Measurements from ENCODE around the gene MPRIP.

The MPRIP gene

GRCh38 chr17:17050346-17051345 lies 8.4 kb downstream of the MPRIP start:
- no peak for DNase-seq (ENCODE audit: extremely low read depth in 1 of 2, low read depth in 1 of 2)

GRCh38 chr17:17051380-17051779 lies 9.1 kb downstream of the MPRIP start:
- DNase-seq (ENCODE audit: extremely low read depth in 1 of 2, low read depth in 1 of 2), result no peak

DNA sequence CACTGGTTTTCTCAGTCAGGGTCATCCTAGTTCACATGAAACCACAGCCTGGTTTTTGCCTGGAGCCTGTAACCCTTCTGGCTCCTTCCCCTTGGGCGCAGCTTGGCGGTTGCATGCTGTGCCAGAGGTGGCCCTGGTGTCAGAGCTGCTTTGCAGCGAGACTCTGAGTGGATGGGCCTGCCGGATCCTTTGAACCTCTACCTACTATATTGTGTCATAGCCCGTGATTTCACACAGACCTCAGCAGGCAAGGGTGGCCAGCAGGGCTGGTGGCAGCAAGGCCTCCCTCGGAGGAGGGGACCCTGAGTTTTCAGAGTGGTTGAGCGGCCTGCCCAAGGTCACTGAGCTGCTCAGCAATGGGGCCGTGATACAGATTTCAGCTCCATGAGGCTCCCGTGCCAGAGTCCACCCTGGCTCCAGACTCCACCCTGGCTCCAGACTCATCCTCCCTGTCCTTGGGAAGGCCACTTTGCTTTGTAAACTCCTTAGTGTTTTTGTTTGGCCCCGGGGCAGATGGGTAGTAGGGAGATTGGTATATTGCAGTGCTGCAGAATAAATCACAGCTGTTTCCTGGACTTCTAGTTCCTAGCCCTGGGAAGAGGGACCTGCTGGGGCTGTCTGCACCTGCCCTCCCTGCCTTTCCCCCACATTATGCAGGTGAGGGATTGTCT lies 9.7 kb downstream of the MPRIP start:
- no peak for DNase-seq (ENCODE audit: extremely low read depth in 1 of 2, low read depth in 1 of 2)

DNA sequence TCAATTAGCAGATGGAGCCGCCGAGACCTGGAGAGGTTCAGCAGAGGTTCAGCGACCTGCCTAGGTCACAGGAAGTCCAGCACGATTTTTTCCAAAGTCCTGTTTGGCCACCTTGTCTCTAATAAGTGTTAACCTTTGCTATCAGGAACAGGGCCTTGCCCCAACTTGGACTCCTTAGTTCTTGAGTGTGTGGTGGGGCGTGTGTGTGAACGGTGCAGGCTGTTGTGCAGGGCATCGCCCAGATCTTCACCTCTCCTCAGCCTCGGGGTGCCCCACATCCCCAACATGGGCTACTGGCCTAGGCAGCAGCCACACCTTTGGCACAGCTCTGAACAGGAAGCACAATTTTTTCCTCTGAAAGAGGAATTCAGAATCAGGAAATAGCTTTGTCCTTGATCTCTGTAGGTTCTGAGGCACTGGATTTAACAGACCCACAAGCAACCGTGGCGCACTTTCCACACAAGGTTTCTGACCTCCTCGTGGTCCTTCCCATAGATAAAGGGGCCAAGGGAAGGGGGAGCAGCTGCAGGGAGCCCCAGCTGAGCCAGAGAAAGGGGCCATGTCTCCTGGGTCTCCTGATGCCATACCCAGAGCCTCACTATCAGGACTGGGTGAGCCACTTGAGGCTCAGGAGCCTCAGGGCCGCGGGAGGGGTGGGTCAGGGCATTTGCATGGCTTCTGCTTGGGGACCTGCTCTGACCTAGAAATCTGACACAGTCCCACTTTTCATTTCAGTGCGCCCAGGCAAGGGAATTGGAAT lies 10.4 kb downstream of the MPRIP start:
- no peak for DNase-seq (ENCODE audit: extremely low read depth in 1 of 2, low read depth in 1 of 2)

GRCh38 chr17:17053446-17054379 lies 11.5 kb downstream of the MPRIP start:
- DNase-seq (ENCODE audit: extremely low read depth in 1 of 2, low read depth in 1 of 2), result no peak

- DNase-seq (ENCODE audit: extremely low read depth in 1 of 2, low read depth in 1 of 2), result no peak
Measured at GRCh38 chr17:17054636-17055035, 12.4 kb downstream of the MPRIP start.

DNA sequence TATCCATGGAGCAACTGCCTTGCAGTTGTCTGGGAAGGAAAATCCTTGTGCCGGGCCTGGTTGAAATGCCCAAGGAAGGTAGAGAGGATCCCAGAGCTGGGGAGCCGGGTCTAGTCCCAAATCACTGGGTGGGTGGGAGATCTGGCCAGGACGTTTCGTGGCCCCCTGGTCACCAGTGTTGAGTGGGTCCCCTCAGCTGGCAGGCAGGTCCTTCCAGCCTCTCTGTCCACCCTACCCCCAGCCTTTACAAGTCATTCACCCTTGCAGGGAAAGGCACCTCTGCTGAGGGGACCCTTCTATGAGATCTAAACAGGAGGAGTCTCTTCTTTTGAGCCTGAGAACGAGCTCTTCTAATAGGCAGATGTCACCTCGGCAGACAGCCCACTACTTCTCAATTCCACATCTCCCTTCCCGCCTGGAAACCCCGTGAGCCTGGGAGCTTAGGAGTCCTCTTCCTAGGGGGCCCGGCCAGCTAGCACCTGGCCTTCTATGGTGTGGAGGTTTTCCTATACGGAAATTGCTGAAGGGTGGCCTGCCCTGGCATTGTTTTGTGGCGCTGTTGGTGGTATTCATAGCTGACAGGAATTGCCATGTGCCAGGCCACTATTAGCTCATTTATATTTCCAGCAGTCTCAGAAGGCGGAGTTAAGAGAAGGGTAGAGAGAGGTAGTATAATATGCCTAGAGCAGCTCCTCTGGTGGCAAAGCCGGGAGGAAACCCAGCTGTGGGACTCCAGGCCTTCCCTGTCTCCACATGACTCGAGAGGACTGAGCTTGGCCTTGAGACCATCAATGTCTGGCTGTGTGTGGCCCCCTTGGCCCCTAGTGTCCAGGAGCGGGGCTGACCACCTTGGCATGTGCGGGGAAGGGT lies 13.3 kb downstream of the MPRIP start:
- no peak for DNase-seq (ENCODE audit: extremely low read depth in 1 of 2, low read depth in 1 of 2)

DNA sequence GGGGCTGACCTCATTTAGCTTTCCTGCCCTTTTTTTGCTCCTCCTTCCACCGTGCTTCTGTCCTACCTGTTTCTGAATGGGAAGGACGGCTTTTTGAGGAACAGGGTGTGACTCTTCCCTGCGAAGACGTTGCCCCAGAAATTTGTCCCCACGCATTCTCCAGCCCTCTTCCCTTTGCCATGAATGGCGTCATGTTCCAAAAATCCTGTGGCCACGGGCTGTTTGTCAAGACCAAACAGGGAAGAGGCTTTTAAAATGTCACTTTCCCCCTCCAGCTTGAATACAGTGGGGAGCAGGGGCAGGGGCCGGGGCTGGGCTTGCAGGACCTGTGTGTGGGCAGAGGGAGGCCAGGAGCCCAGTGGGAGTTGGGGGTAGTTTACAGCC lies 13.9 kb downstream of the MPRIP start:
- no peak for DNase-seq (ENCODE audit: extremely low read depth in 1 of 2, low read depth in 1 of 2)

DNA sequence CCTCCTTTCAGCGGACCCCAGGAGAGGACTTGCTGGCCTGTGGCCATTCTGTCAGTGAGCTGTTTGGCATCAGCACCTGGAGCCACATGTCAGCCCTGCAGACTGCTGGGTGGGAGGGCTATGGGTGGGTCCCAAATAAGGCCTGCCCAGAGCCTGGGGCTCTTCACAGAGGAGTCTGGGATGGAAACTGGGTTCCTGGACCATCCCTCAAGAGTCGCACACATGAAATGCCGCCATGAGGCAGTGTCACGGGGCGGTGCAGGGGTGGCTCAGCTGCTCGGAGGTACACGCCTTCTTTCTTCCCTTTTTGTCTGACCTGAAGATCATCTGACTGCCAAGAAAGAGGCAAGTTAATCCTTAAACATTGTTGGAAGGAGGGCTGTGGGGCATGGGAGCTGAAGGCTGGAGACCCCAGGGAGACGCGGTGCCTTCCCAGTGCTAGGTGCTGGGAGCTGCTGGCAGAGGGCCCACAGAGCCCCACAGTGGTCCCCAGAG lies 14.8 kb downstream of the MPRIP start:
- DNase-seq (ENCODE audit: extremely low read depth in 1 of 2, low read depth in 1 of 2), result no peak

DNA sequence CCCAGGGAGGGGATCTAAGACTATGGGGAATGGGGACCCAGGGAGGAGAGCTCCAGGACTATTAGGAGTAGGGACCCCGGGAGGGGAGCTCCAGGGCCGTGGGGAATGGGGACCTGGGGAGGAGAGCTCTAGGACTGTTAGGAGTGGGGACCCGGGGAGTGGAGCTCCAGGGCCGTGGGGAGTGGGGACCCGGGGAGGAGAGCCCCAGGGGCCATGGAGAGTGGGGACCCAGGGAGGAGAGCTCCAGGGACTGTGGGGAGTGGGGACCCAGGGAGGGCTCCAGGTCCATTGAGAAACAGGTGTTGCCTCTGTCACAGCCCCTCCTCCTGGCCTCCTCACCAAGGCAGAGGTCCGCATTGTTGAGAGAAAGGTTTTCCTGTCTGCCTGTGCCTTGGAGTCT lies 16.0 kb downstream of the MPRIP start:
- no peak for DNase-seq (ENCODE audit: extremely low read depth in 1 of 2, low read depth in 1 of 2)

GRCh38 chr17:17059301-17059890 lies 17.1 kb downstream of the MPRIP start:
- no peak for DNase-seq (ENCODE audit: extremely low read depth in 1 of 2, low read depth in 1 of 2)

DNA sequence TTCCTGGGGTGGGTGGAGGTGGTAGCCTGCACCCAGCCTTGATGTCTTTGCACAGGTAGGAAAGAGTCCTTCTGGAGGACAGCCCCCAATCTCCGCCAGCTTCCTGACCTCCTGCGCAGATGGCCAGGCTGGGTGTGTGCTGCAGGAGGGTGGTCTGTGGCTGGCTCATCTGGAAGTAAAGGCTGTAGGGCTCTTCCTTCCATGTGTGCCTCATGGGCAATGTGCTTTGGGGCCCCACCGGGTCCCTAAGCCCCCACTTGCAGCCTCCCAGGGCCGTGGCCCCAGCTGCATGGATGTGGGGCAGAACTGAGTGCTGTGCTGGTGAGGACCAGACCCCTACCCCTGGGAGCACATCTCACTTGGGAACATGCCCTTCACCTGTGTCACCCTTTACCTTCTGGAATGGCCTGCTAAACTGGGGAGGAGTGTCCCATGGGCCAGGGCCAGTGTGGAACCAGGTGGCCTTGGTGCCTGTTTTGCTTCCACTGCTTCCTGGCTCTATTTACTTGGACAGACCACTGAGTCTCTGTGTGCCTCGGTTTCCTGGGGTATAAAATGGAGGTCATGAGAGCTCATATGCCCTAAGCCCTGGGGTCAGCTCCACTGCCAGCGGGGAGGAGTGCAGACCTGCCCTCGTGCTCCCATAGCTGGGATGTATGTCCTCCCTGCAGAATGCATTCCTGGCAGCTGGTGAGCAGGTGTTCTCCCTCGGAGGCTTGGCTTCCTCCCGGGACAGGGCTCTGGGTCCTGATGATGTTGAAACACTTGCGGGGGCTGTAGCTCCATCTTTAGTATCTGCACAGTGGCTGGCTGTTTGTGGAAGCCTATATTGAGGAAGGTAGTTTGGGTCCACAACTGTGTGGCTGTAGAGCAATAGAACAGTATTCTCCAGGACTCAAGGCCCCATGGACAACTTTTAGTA lies 18.0 kb downstream of the MPRIP start:
- DNase-seq (ENCODE audit: extremely low read depth in 1 of 2, low read depth in 1 of 2), result no peak

GRCh38 chr17:17060930-17061329 lies 18.7 kb downstream of the MPRIP start:
- no peak for DNase-seq (ENCODE audit: extremely low read depth in 1 of 2, low read depth in 1 of 2)

DNA sequence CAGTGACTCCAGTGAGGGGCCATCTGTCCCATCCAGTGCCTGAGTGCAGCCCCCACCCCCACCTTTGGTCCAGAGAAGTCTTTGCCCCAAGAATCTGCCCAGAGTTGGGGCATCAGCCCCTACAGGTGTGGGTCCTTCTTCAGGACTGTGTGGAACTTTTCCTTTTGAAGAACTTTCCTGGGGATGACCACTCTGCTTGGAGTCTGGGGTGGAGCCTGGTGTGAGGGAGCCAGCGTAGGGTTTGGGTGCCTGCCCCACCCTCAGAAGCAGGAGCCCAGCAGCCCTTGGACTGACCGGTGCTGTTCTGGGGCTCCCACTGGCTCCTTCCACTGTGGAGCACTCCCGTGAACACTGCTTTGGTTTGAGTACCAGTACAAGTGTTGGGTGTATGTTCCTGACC lies 19.3 kb downstream of the MPRIP start:
- DNase-seq (ENCODE audit: extremely low read depth in 1 of 2, low read depth in 1 of 2), result no peak

GRCh38 chr17:17062356-17062755 lies 20.1 kb downstream of the MPRIP start:
- no peak for DNase-seq (ENCODE audit: extremely low read depth in 1 of 2, low read depth in 1 of 2)

- DNase-seq (ENCODE audit: extremely low read depth in 1 of 2, low read depth in 1 of 2), result no peak
Measured at GRCh38 chr17:17062866-17063265, 20.6 kb downstream of the MPRIP start.

DNA sequence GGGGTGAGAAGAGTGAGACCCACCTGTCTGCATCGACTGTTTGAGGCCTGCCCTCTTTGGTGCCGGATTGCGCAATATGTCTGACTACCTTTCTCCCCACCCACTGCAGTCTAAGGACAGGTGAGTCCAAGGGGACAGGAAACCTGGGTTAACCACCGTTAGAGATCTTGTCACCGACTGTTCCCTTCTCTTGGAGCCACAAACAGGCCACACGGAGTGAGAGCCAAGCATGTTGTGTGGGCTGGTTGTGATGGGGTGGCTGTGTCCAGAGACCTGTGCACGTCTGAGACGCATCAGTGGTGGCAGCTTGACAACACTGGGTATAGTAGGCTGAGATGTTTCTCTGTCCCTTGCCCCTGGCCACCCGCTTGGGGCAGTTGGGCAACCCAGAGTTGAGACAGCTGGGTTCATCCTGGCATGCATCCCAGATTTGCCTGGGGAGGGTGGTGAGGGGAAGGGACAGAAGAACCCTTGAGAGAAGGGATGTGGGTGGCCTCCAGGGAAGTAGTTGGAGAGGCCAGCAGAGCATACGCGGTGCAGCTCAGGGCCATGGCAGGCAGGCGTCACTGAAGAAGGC lies 21.4 kb downstream of the MPRIP start:
- DNase-seq (ENCODE audit: extremely low read depth in 1 of 2, low read depth in 1 of 2), result no peak

Measured in activated CD8-positive, alpha-beta memory T cell treated with anti-CD3 and anti-CD28 coated beads for 1 hour (primary cell).